Left lung (tissue), 10 donors: Measurements from ENCODE around the gene ZC3H4. TPM values are rescaled to one million over a fixed set of nuclear protein-coding genes. Genes with fewer than 3 reads are reported as not detected.
A peak's percentile ranks its signal among the peaks of the same experiment; 100 is the strongest.

ENCODE experiments used
- ATAC-seq: fragments of 200-7000 bp; cut with Tn5 transposase; one replicate; pipeline ENCODE4 v1.9.1; 2020; ENCODE audit warnings: moderate library complexity
- DNase-seq, 4 donors: peaks; one replicate each; pipeline ENCODE4 v3.0.0-alpha.2; 2013 to 2020
- H3K27ac ChIP-seq, 2 donors: fragments of 200-600 bp; sonication (generic) in 1 of 2; one replicate each; pipeline versions ENCODE4 v1.5.0 to v1.8.0; 2020 to 2021
- H3K27me3 ChIP-seq, 2 donors: fragments of 200-600 bp; sonication (generic) in 1 of 2; one replicate each; pipeline versions ENCODE4 v1.5.0 to v1.8.0; 2020 to 2021
- H3K36me3 ChIP-seq, 2 donors: fragments of 200-600 bp; sonication (generic) in 1 of 2; one replicate each; pipeline versions ENCODE4 v1.5.0 to v1.8.0; 2020 to 2021
- H3K4me1 ChIP-seq, 2 donors: fragments of 200-600 bp; one replicate each; pipeline ENCODE4 v1.8.0; 2021
- H3K4me3 ChIP-seq, 2 donors: fragments of 200-600 bp; sonication (generic) in 1 of 2; one replicate each; pipeline versions ENCODE4 v1.5.0 to v1.8.0; 2020 to 2021; ENCODE audit warnings: mild to moderate bottlenecking in 1 of 2
- H3K9me3 ChIP-seq, 2 donors: fragments of 200-600 bp; sonication (generic) in 1 of 2; one replicate each; pipeline versions ENCODE4 v1.5.0 to v1.8.0; 2020 to 2021
- CTCF ChIP-seq, 2 donors: fragments of 200-600 bp; sonication (generic) in 1 of 2; IDR thresholded peaks; one replicate each; pipeline versions ENCODE4 v1.5.0 to v1.8.0; 2021; ENCODE audit warnings: antibody characterized with exemption in 2 of 2
- intact Hi-C, 2 donors: fragments of 100-400 bp; cut with DNase I; formaldehyde crosslinking; loops; one replicate each; pipeline versions ENCODE4 v1.11.2 to v1.14.2; 2022
- polyA plus RNA-seq, 6 donors: library from polyadenylated mRNA; unstranded; fragments of 120-200 nt; gene quantifications; one replicate each; pipeline ENCODE4 v1.2.1, GENCODE V29; 2013; ENCODE audit not compliant: insufficient read length in 6 of 6
- total RNA-seq, 2 donors: library from RNA; stranded (reverse); fragmentation: NEBNext Ultra II Directional; extraction: Animal tissue kit (Norgen Biotek cat#: 25700); gene quantifications; one replicate each; pipeline ENCODE4 v1.2.1, GENCODE V29; 2021
- donor health status: DM: no; HTN: yes; CAD: no.
- donor health status: DM: no; HTN: no; CAD: no.

ZC3H4 gene
- total and polyA plus RNA-seq, 8 donors, result 36.6 to 48.2 (median 39.2) TPM

GRCh38 chr19:47107953-47108746, 5.4 kb downstream of the ZC3H4 start:
- H3K27ac ChIP-seq, result peak overlapping the region; percentile 31 to 39

GRCh38 chr19:47107202-47107952, 6.2 kb downstream of the ZC3H4 start:
- no peaks in the 10 kb centered on the region for H3K27me3 ChIP-seq
- H3K4me1 ChIP-seq, result peaks cover 18 to 57% of the 10 kb centered on the region in 2 donors
- peak overlapping the region; percentile 31 to 39 for H3K27ac ChIP-seq
- H3K4me3 ChIP-seq, result no peak overlapping the region
- ATAC-seq (no peak), DNase-seq (peak in 1 of 4 donors; percentile 42)
- intact Hi-C loops, result no loop called here
- H3K36me3 ChIP-seq, result peaks cover 0 to 22% of the 10 kb centered on the region in 2 donors
- no peaks in the 10 kb centered on the region for H3K9me3 ChIP-seq
- TF ChIP-seq CTCF (IDR thresholded peaks at IDR 0.05), result no peak

More at GRCh38 chr19:47107953-47108746, 5.4 kb downstream of the ZC3H4 start:
- Histone ChIP-seq H3K4me1 (peaks cover 18 to 50% of the 10 kb centered on the region in 2 donors), H3K4me3 (no peak overlapping the region), H3K36me3 (peaks cover 0 to 22% of the 10 kb centered on the region in 2 donors), H3K27me3 (no peaks in the 10 kb centered on the region), H3K9me3 (no peaks in the 10 kb centered on the region)
- no peak for DNase-seq
- TF ChIP-seq CTCF (IDR thresholded peaks at IDR 0.05), result no peak
- intact Hi-C loops, result no loop called here
- no peak for ATAC-seq

- DNase-seq (no peak), ATAC-seq (no peak)
- Histone ChIP-seq H3K27ac (peak overlapping the region; percentile 31 to 39), H3K4me3 (no peak overlapping the region), H3K36me3 (peaks cover 0 to 22% of the 10 kb centered on the region in 2 donors), H3K27me3 (no peaks in the 10 kb centered on the region), H3K4me1 (peaks cover 18 to 62% of the 10 kb centered on the region in 2 donors), H3K9me3 (no peaks in the 10 kb centered on the region)
- intact Hi-C loops, result no loop called here
- no peak for TF ChIP-seq CTCF (IDR thresholded peaks at IDR 0.05)
Measured at GRCh38 chr19:47106821-47107201, 6.8 kb downstream of the ZC3H4 start.

GRCh38 chr19:47105874-47106273, 7.7 kb downstream of the ZC3H4 start:
- Histone ChIP-seq H3K4me3 (no peak overlapping the region), H3K4me1 (peaks cover 18 to 62% of the 10 kb centered on the region in 2 donors), H3K27me3 (no peaks in the 10 kb centered on the region), H3K9me3 (no peaks in the 10 kb centered on the region), H3K27ac (peak overlapping the region in 1 of 2 donors; percentile 39), H3K36me3 (peaks cover 0 to 22% of the 10 kb centered on the region in 2 donors)
- no peak for TF ChIP-seq CTCF (IDR thresholded peaks at IDR 0.05)
- no peak for DNase-seq
- intact Hi-C loops, result no loop called here
- ATAC-seq, result no peak

- ATAC-seq (no peak), DNase-seq (peak in 1 of 4 donors; percentile 39)
- H3K9me3 ChIP-seq, result no peaks in the 10 kb centered on the region
- no peak for TF ChIP-seq CTCF (IDR thresholded peaks at IDR 0.05)
- H3K4me3 ChIP-seq, result no peak overlapping the region
- peaks cover 0 to 16% of the 10 kb centered on the region in 2 donors for H3K36me3 ChIP-seq
- no peaks in the 10 kb centered on the region for H3K27me3 ChIP-seq
- H3K27ac ChIP-seq, result no peak overlapping the region
- peaks cover 13 to 58% of the 10 kb centered on the region in 2 donors for H3K4me1 ChIP-seq
- intact Hi-C loops, result no loop called here
Measured at GRCh38 chr19:47104680-47105079, 8.9 kb downstream of the ZC3H4 start.
